GM21737 (cell line): ENCODE measurements around the gene DACT1.

Source experiments
- ATAC-seq: cut with Tn5 transposase; IDR thresholded peaks from one replicate; pipeline ENCODE4 v1.9.1; 2021; ENCODE audit warnings: mild to moderate bottlenecking, moderate library complexity; ENCODE audit not compliant: unreplicated experiment

Gene DACT1

DNA sequence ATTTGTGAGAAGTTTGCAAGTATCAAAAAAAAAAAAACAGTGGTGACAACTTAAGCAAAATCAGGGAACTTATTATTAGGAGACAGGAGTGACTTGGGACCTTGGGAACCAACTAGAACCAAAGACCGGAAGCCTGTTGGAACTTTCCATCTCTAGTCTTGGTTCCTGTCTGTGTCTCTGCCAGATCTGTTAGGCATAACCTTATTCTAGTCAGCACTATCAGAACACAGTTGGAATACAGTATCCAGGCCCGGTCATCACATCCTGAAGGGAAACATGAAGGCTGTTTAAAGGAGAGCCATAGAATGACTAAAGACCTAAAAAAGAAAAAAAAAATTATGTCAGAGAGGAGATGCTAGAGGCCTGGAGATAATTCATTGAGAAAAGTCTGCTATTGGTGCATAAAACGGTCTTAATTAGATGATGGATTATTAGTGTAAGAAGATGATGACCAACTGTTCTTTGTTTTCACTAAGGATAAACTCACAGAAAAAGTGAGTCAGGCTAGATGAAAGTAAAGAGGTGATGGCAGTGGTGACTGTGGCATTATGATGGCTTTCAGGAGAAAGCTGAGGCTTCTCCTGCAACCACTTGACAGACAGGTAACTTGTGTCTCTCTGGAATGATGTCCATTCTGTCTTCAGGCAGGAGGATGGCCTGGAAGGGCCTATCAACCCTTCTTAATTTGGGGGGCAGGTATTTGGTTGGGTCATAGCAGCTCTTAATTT, 28.2 kb downstream of the DACT1 start:
- ATAC-seq = no peak

DNA sequence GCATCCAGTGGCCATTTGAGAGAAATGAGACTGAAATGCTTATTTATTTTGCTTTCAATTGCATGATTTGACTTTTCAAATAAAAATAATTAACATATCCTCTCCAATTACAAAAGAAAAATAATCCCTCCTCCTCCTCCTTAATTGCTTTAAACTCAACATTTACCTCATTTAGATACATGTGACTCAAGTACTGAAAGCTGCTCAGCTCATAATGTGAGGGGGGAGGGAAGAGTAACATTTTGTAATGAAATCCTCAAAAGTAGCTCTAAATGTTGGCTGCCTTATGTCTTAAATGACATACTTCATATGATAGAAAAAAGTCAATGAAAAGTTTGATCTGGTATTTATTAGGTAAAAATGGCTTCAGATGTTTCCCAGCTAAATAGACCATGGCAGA, 29.0 kb downstream of the DACT1 start:
- ATAC-seq = no peak

DNA sequence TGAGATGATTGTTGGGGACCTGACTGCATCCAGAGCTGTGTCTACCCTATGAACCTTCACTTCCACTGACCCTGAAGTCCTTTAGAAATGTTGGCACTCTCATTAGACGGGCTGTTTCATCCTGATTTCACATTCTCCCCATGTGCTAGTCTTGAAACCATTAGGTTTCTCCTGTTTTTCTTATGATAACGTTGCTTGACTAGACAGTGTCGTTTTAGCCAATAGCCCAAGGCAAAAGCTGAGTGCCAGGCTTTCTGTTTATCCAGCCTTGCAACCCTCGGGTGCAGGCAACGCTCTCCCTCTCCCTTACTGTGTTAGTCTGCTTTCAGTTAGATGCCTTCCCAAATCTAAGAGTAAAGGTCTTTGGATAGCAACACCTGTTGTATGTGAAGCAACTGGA, 30.1 kb downstream of the DACT1 start:
- ATAC-seq = no peak

DNA sequence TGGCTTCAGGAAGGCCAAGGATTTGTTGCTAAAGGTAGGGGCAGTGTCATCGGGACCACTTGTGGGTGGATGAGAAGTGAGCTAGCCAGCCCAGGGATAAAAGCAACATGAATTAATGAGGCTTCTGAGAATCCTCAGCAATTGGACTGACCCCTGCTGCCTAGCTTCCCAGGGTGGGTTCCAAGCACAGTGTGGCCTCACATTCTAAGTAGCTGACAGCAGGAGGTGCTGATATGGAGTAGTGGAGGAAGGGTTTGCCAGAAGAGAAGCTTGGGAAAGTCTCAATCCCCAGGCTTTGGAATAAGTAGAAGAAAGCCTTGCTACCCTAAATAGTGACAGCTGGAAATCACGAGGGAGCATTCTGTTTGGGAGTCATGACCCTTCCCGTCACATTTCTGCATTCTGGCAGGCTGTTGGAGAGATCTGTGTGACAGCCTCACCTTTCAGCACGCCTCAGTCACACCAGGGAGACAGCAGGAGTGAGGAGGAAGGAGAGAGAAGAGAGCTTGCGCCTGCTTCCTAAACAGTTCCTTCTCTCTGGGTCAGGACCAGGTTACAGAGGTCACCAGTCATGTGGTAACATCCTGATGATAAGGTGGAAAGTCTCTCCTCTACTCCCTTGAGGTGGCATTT, 31.2 kb downstream of the DACT1 start:
- no peak for ATAC-seq

DNA sequence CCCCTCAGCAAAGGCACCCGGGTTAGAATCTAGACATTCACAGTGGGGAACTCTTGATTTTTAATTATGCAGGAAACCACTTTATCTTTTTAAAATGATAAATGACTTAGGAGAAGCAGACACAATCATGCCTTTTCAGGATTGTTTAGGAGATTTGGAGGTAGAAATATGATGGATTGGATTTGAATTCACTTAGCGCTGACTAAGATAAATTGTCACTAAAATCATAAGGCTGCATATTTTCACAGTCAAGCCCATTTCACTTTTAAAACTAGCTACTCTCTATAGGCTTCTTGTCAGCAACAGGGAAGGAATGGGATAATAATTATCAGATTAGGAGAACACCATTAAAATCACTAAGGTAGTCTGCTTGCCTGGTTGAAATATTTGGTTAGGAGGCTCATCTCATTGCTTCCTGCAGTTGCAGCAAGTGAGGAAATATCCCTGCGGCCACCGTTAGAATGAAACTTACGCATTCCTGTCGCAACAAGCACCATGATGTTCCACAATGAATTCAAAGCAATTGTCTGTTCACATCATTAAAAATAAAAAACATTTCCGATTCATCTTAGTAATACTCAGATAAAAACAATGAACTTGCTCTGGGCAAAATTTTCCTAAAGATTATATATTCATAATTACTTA, 31.9 kb downstream of the DACT1 start:
- no peak for ATAC-seq

DNA sequence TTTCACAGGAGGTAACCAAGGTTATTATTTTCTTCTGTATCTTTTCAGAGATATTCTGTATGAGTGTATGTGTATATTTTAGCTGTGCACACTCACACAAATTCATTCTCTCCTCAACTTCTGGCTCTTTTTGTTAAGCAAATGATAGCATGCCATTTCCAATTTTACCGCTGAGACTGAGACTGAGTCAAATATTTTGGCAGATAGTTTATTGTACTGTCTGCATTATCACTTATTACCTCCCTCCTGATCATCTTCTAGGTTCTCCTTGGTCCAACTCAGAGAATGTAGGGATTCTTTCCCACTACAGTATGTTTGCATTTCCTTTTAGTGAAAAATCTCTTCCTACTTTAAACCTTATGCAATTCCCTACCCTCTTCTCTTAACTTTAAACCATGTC, 33.3 kb downstream of the DACT1 start:
- ATAC-seq = no peak

DNA sequence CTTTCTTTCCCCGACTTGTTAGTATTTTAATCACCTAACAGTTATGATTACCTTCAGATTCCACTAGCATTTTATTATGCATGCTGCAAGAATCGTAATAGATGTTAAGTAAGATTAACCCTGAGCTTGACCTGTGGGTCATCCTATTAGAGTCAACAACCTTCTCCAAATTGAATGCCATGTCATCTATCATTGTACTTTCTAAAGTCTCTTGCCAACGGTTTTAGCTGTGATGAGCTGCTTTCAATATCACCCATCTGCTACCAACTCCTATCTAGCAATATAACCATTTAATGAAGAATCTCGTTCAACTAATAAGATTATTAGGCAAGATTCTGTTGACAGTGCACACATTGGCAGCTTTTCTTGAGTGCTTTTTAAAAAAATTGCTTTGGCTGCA, 33.7 kb downstream of the DACT1 start:
- ATAC-seq = no peak

DNA sequence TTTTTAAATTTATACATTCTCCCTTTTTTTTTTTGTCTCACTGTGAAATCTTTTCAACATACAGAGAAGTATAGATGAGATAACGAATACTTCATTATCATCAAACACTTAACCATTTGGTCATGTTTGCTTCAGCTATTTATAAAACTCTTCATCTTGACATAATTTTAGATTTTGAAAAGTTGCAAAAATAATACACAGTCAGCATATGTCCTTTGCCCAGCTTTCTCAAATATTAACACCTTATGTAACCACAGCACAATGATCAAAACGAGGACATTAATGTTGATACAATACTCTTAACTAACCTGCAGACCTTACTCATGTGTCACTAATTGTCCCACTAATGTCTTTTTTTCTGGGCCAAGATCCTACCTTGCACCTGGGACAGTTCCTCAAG, 36.0 kb downstream of the DACT1 start:
- ATAC-seq = no peak

DNA sequence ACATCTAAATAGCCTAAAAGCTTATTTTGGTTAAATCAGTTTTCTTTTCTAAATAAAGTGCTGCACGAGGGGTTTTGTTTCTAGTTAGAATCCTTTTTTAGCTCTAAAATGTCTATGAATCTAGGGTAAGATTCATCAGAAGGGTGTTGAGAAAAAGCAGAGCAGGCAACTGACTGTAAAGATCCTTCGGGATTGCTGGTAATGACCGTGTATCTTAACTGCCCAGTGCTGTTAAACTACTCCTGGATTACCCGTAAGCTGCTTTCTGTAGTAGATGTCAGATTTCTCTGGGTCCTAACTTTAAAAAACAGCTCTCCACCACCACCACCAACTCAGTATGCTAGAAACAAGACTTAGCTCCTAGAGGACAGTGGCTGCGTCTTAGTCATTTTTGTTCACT, 39.2 kb downstream of the DACT1 start:
- no peak for ATAC-seq

DNA sequence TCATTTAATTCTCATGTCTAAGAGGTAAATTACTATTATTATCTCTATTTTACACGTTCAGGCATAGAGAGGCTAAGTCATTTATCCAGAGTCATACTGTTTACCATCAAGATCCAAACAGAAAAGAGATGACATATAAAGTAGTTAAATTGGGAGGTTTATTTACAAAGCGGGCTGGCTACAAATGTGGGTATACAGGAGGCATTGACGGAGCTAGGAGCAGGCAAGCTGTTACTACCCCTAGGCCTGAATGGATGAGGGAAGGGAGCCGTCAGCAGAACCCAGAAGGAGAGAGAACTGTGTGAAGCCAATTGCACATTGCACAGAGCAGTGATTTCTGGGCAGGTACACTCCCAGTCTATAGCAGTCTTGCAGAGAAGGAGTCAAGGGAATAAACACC, 39.8 kb downstream of the DACT1 start:
- ATAC-seq = no peak

DNA sequence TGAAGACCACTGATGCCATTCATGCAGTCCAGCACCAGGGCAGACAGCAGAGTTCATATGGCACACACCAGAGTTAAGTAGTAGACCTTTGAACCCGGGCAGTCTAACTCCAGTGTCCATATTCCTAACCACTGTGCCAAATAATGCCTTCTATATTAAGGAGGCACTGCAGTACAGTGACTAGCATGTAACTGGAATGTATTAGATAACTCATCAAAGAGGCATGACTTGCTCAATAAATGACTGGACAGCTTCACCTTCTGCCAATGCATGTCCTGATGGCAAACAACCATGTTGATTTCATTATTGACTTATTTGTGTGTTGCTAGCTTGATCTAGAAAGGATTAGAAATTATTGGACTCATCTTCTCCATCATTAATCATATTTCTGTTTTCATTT, 40.2 kb downstream of the DACT1 start:
- ATAC-seq = no peak

DNA sequence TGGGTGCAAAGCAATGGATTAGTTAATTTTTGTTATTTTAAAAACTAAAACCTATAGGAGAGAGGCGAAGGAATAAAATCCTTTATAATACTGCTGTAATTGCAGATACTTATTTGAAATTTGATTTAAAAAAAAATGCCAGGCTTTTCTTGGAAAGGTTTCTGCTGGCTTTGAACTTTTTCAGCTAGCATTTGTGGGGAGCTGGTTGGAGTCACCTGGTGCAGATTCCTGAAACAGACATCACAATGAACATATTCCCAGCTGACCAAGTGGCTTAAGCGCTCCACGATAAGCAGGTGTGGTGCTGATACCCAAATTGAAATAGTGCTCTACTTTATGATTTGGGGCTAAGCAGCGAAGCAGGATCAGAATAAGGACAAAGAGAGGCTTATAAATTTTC, 42.9 kb downstream of the DACT1 start:
- ATAC-seq = no peak

DNA sequence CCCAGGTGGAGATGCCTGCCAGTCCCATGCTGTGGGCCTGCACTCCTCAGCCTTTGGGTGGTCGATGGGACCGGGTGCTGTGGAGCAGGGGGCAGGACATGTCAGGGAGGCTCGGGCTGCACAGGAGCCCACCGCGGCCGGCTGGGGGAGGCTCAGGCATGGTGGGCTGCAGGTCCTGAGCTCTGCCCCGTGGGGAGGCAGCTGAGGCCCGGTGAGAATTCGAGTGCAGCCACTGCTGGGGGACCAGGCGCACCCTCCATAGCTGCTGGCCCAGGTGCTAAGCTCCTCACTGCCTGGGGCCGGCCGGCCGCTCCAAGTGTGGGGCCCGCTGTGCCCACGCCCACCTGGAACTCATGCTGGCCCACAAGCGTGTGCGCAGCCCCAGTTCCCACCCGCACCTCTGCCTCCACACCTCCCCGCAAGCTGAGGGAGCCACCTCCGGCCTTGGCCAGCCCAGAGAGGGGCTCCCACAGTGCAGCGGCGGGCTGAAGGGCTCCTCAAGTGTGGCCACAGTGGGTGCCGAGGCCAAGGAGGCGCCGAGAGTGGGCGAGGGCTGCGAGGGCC, 49.6 kb downstream of the DACT1 start:
- no peak for ATAC-seq

DNA sequence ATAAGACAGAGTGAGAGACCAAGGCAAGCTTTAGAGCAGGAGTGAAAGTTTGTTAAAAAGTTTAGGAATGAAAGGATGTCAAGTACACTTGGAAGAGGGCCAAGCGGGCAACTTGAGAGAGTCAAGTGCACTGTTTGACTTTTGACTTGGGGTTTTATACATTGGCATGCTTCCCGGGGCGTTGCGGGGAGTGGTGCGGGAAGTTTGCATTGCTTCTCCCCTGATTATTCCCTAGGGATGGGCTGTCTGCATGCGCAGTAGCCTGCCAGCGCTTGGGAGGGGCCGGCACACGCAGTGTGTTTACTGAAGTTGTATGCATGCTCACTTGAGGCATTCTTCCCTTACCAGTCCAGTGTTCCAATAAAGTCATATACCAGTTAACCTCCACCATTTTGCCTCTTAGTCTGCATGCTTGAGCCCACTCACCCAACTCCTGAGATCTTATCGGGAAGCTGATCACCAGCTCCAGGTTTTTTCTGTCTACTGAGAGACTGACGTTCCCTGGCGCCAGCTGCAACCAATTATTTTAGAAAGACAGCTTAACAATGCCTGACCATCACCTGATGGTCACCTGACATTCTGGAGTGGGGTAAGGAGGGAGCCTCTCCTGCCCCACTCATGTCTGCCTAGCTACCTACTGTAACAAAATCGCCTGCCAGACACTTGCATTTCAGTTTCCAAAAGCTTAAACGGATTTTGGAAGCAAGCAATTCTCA, 53.2 kb downstream of the DACT1 start:
- no peak for ATAC-seq

DNA sequence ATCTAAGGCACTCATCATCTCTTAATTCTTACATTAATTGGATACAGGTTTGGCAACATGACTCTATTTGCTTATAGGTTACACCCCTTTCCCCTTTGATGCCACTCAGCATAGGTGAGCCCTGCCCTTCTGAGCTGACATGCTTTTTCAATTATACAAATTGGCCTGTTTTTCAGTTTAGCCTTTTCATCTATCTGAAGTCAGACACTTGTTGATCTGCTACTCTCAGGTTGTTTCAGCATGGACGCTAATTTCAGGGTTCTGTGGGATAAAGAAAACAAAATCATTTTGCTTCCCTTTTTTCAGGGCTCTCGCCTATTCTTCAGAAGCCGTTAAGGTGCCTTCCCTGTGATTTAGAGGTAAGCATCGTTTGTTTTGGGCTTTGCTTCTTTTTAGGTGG, 55.3 kb downstream of the DACT1 start:
- ATAC-seq = no peak

DNA sequence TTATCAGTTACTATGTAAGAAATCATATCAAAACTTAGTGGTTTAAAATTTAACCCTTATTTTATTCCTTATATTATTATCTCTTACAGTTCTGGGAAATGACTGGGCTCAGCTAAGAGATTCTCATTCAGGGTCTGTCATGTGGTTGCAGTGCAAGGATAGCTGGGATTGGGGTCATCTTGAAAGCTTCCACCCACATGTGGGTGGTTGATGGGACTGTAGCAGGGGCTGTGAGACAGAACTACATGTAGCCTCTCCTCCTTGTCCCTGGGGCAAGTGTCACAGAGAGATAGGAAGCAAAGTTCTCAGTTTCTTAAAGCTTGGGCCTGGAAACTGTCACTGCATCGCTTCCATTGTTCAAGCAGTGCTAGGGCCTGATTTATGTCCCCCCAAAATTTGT, 57.8 kb downstream of the DACT1 start:
- no peak for ATAC-seq

DNA sequence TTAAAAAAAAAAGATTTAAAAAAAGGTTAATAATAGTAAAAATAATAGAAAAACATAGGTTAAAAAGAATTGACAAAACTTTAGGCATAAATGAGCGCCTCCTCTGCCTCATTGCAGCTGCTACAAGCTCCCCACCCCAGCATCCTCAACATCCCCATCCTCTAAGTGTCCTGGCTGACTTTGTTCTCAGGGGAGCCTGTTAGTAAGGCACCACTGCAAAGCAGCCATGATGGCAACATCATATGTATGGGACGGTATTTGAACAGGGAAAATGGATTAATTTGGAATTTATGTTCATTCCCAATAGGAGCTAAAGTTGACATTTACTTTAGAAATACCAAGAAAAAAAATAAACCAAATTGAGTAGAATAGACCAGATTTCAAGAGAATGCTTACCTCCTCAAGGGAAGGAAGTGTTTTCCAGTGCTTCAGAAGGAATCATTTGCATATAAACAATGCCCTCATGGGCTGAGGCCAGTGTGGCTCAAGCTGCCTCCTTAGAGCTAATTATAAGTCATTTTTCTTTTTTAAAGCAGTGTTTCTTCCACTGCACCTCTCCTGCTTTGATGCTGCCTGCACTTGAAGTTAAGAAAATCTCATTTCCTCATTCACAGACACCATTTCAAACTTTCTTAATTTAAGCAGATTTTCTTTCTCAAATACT, 59.6 kb downstream of the DACT1 start:
- ATAC-seq = no peak
